Ureter (tissue), 1 donor: ENCODE data around the gene C20orf96. TPM values are rescaled to one million over a fixed set of nuclear protein-coding genes. Genes with fewer than 3 reads are reported as not detected.

Experiments used
- DNase-seq: peaks from one replicate; pipeline ENCODE4 v3.0.0-alpha.2; 2020; ENCODE audit warnings: low spot score
- total RNA-seq: library from RNA; stranded (reverse); gene quantifications from one replicate; pipeline ENCODE4 v1.2.4, GENCODE V29; 2023
- donor health status: DM: yes; HTN: yes; CAD: no.

The C20orf96 gene
- total RNA-seq, 1 donor from 2014 or later: 10.4 TPM

DNA sequence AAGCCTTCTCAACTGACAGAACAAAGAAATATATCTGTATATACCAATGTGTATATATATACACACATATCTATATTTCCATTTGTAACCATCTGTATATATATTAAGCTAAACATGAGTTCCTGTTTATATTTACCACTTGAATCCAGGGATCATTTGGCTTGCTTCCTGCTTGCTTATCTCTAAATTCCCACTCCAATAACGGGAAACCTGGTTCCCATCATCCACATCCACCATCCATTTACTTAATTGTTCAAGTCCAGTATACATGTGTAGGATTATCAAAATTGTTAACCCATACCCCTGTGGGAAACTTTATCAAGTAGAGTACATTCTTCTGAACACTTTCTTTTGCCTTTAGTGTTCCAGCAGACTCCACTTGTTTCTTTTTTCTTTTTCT is 22.3 kb upstream of the C20orf96 start:
- DNase-seq: no peak

DNA sequence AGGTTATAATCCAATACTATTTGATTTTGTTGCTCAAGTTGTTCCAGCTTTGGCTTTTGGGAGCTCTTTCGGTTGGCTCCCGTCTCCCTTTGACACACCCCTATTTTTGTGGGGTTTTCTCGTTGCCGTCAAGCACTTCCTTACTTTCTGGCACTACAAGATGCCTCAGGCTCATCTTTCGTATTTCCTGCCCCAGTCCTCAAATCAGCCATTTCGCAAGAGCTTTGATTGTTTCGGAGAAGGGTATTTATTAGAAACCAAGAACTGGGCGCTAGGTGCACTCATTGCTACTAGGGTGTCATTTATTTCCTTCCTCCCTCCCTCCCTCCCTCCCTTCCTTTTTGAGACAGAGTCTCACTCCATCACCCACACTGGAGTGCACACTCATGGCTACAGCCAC is 21.5 kb upstream of the C20orf96 start:
- no peak for DNase-seq

DNA sequence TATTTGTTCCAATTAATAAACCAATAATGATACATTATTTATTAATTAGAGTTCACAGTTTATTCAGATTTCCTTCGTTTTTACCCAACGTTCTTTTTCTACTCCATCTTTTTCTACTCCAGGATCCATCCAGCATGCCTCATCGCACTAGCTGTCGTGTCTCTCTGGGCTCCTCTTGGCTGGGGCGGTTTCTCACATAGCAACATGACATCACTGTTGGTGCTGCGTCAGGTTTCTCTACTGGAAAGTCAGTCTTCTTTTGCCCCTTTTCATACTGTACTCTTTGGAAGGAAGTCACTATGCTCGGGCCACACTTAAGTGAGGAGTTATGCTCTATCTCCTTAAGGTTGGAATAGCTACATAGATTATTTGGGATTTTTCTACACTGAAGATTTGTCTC is 21.1 kb upstream of the C20orf96 start:
- no peak for DNase-seq

- no peak for DNase-seq
These were observed 20.1 kb upstream of the C20orf96 start for GRCh38 chr20:310645-311044.

DNA sequence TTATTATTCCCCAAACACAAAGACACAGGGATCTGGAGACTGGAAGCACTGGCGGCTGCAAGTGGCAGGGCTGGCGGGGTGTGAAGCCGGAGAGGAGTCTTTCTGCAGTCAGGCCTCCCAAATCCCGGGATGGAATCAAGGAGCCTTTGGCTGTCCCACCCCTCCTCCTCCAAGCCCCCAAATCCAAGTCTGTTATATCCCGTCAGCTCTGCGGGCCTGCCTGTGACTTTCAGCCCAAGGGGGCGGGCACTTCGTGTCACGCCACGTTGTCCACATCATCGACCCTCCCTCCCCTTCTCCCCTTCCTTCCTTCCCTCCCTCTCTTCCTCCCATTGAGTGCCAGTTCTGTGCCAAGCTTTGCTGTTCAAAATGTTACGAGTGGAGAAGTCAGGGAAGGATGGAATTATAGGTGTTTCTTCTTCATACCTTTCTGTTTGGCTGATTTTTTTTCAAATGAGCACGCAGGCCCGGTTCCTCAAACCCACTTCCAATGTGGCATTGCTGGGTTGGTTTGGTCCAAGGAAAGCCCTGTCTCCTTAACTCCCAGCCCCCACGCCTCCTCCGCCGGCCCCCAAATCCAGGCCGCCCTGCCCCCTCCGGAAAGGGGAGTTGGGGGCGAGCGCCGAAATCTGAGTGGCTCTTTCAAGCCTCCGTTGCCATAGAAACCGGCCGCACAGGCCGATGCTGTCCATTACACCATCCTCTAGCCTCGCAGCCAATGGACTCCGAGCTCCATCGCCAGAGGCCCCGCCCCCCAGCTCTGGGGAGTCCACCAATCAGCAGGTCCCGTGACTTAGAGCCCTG is 19.5 kb upstream of the C20orf96 start:
- peak; percentile 97 for DNase-seq

- no peak for DNase-seq
These were observed 18.8 kb upstream of the C20orf96 start for GRCh38 chr20:309306-309840.

- no peak for DNase-seq
These were observed 18.0 kb upstream of the C20orf96 start for GRCh38 chr20:308427-309038.

- DNase-seq: no peak
These were observed 15.2 kb upstream of the C20orf96 start for GRCh38 chr20:305745-306144.

- no peak for DNase-seq
These were observed 11.6 kb upstream of the C20orf96 start for GRCh38 chr20:301886-302848.

GRCh38 chr20:300345-300990 is 9.9 kb upstream of the C20orf96 start:
- DNase-seq: no peak

GRCh38 chr20:298776-299391 is 8.3 kb upstream of the C20orf96 start:
- no peak for DNase-seq

DNA sequence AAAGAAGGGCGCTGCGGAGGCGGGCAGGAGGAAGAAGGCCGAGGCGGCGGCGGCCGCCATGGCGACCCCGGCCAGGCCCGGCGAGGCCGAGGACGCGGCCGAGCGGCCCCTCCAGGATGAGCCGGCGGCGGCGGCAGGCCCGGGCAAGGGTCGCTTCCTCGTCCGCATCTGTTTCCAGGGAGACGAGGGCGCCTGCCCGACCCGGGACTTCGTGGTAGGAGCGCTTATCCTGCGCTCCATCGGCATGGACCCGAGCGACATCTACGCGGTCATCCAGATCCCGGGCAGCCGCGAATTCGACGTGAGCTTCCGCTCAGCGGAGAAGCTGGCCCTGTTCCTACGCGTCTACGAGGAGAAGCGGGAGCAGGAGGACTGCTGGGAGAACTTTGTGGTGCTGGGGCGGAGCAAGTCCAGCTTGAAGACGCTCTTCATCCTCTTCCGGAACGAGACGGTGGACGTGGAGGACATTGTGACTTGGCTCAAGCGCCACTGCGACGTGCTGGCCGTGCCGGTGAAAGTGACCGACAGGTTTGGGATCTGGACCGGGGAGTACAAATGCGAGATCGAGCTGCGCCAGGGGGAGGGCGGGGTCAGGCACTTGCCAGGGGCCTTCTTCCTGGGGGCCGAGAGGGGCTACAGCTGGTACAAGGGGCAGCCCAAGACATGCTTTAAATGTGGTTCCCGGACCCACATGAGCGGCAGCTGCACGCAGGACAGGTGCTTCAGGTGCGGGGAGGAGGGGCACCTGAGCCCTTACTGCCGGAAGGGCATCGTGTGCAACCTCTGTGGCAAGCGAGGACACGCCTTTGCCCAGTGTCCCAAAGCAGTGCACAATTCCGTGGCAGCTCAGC is 7.6 kb upstream of the C20orf96 start:
- DNase-seq: peak; percentile 80

DNA sequence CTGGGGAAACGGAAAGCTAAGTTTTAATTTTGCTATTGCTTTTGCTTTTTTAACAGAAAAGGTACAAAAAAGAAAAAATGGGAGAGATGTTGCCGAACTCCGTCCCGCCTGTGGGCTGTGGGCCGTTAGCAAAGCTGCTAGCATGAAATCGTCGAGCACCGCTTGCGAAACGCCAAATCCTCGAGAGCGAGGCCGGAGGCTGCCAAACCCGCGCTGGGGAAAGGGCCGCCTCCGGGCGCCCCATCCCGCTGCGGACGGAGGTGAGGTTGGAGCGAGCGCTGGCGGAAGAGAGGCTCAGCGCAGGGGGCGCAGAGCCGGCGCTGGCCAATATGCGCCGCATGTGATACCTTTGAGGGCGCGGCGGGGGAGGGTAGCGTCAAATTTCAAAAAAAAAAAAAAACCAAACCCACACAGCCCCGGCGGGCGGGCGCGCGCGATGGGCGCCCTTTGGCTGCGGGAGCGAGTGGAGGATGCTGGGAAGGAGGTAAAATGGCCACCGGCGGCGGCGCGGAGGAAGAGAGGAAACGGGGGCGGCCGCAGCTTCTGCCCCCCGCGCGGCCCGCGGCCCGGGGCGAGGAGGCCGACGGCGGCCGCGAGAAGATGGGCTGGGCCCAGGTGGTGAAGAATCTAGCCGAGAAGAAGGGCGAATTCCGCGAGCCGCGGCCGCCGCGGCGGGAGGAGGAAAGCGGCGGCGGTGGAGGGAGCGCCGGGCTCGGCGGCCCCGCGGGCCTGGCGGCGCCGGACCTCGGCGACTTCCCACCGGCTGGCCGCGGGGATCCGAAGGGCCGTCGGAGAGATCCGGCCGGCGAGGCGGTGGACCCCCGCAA is 6.8 kb upstream of the C20orf96 start, which contains the start of gene ZCCHC3:
TSS of gene ZCCHC3 (plus strand) at position 473 of the 827 bp plus-strand sequence. CDS start at position 490, 17 bp downstream.
- DNase-seq: peak; percentile 87

- DNase-seq: no peak
These were observed 5.3 kb upstream of the C20orf96 start for GRCh38 chr20:295804-296203.

DNA sequence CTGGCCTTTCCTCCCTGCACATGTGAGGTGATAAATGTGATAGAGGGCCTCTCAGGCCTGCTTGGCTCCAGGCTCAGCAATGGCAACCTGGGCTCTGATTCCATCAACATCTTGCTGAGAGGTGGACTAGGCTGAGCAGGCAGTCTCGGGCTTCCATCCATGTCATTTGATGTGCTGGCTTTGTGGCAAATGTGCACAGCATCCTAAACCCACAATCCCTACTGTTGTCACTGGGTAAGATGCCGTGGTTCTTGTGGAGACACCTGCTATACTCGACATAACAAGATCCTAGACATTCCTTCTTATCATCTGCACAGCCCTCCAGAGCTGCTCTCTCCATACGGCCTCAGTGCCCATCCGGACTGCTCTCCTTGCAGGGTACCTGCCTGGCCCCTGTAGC is 4.1 kb upstream of the C20orf96 start:
- no peak for DNase-seq

DNA sequence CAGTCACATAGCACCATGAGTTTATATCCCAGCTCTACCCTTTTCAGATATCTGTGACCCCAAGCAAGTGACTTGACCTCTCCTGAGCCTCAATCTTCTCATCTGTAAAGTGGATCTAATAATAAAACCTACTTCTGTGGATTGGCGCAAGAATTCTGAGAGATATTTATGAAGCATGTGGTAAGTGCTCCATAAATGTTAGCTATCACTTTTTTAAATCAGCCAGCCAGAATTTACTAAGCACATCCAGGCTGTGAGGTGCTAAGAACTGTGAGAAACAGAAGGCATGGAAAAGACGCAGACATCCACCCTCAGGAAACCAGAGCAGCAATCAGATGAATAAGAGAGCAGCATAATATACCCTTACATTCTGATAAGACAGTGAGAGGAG is 862 bp downstream of the C20orf96 start:
- no peak for DNase-seq

GRCh38 chr20:288956-289692 is 1.4 kb downstream of the C20orf96 start:
- DNase-seq: no peak

DNA sequence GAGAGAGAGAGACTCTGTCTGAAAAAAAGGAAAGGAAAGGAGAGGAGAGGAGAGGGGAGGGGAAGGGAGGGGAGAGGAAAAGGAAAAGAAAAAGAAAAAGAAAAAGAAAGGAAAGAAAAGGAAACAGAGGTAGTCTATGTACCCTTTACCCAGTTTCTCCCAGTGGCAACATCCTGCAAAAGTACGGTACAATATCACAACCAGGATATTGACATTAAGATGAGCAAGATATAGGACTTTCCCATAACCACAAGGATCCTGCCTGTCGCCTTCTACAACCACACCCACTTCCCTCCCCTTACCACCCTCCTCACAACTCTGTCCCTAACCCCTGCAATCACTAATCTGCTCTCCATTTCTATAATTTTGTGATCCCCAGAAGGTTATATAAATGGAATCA is 4.0 kb downstream of the C20orf96 start:
- DNase-seq: no peak
